Skeletal muscle satellite cell (primary cell): ENCODE data around the gene RPL37A.

Experiments used
- H3K27me3 ChIP-seq: 2 replicates; pipeline ENCODE4 v1.7.0; 2013; ENCODE audit warnings: low read length; ENCODE audit not compliant: control insufficient read depth, insufficient read depth
- H3K36me3 ChIP-seq: 2 replicates; pipeline ENCODE4 v1.7.0; 2013; ENCODE audit warnings: mild to moderate bottlenecking, control low read depth, low read length; ENCODE audit not compliant: insufficient read depth
- H3K4me1 ChIP-seq: 2 replicates; pipeline ENCODE4 v1.7.0; 2013; ENCODE audit warnings: low read length; ENCODE audit not compliant: control insufficient read depth, insufficient read depth
- H3K4me2 ChIP-seq: 2 replicates; pipeline ENCODE4 v1.7.0; 2013; ENCODE audit warnings: mild to moderate bottlenecking, low read length
- H3K4me3 ChIP-seq: 2 replicates; pipeline ENCODE4 v1.7.0; 2013; ENCODE audit warnings: low read length
- H3K9ac ChIP-seq: 2 replicates; pipeline ENCODE4 v1.7.0; 2013; ENCODE audit warnings: mild to moderate bottlenecking, low read depth, low read length, moderate library complexity
- H3K9me3 ChIP-seq: replicated peaks from 2 replicates; pipeline ENCODE4 v1.7.0; 2013; ENCODE audit warnings: mild to moderate bottlenecking, control low read depth, low read length

Gene RPL37A

GRCh38 chr2:216520112-216520511, 21.5 kb downstream of the RPL37A start:
- H3K36me3 ChIP-seq: peaks cover 5% of the 10 kb centered on the region
- peak overlapping the region; percentile 29 for H3K4me2 ChIP-seq
- H3K27me3 ChIP-seq: no peaks in the 10 kb centered on the region
- no peak overlapping the region for H3K9ac ChIP-seq
- no peaks in the 10 kb centered on the region for H3K9me3 ChIP-seq
- peaks cover 15% of the 10 kb centered on the region for H3K4me1 ChIP-seq
- H3K4me3 ChIP-seq: no peak overlapping the region

DNA sequence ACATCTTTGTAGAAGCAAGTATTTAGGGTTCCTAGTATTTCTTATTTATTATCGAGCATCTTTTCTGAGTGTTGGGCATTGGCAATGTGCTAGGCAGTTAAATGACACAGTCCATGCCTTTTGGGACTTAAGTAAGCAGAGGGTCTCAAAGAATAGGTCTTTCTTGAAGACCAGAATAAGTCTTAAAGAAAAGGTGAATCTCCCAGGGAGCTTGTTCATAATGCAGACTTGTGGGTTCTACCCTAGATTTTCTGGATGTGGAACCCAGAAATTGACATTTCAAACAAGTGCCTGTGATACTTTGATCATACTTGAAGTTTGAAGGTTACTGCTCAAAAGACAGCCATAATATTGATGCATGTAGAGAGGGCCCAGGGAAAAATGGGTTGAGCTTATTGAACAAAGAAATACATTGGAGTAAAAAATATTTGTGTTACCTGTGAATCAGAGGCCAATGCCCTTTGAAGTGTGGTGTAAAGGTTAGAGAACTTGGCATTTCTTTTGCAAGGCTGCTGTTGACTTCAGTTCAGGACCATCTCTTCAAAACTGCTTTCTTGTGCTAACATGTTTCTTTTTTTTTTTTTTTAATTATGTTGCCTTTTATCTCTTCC, 24.4 kb downstream of the RPL37A start:
- Histone ChIP-seq H3K4me2 (no peak overlapping the region), H3K9ac (no peak overlapping the region), H3K27me3 (no peaks in the 10 kb centered on the region), H3K4me1 (peaks cover 15% of the 10 kb centered on the region), H3K4me3 (no peak overlapping the region), H3K36me3 (peaks cover 5% of the 10 kb centered on the region), H3K9me3 (no peaks in the 10 kb centered on the region)

DNA sequence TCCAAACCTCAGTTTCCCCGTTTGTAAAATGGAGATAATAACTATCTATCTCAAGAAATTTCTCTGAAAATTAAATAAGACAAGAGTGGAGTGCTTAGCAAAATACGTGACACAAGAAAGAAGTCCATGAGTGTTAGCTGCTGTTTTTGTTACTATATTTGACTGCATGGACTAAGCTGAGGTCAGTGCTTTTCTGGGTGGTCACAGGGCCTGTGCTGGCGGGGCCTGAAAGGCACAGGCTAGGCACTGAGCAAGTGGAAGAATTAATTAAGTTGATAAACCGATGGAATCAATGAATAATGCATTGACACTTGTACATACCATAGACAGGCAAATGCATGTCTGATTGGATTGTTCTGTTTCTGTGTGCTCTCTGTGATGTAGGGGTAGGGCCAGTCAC, 27.3 kb downstream of the RPL37A start:
- Histone ChIP-seq H3K4me3 (no peak overlapping the region), H3K4me1 (no peaks in the 10 kb centered on the region), H3K4me2 (no peak overlapping the region), H3K9me3 (no peaks in the 10 kb centered on the region), H3K27me3 (no peaks in the 10 kb centered on the region), H3K9ac (no peak overlapping the region), H3K36me3 (peaks cover 3% of the 10 kb centered on the region)

DNA sequence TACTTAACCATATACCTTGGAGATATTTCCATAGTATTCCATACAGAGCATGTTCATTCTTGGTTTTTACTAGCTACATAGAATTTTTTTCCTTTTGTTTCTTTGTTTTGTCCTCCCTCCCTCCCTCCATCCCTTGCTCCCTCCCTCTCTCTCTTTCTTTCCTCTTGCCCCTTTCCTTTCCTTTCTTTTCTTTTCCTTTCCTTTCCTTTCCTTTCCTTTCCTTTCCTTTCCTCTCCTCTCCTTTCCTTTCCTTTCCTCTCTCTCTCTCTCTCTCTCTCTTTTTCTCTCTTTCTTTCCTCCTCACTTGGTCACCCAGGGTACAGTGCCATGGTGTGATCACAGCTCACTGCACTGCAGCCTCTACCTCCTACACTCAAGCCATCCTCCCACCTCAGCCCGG, 28.3 kb downstream of the RPL37A start:
- Histone ChIP-seq H3K36me3 (no peaks in the 10 kb centered on the region), H3K9ac (no peak overlapping the region), H3K27me3 (no peaks in the 10 kb centered on the region), H3K4me2 (no peak overlapping the region), H3K9me3 (no peaks in the 10 kb centered on the region), H3K4me3 (no peak overlapping the region), H3K4me1 (peaks cover 3% of the 10 kb centered on the region)

- Histone ChIP-seq H3K4me1 (peaks cover 3% of the 10 kb centered on the region), H3K27me3 (no peaks in the 10 kb centered on the region), H3K4me3 (no peak overlapping the region), H3K9me3 (no peaks in the 10 kb centered on the region), H3K4me2 (no peak overlapping the region), H3K36me3 (no peaks in the 10 kb centered on the region), H3K9ac (no peak overlapping the region)
Measured at GRCh38 chr2:216527600-216527999, 29.0 kb downstream of the RPL37A start.

DNA sequence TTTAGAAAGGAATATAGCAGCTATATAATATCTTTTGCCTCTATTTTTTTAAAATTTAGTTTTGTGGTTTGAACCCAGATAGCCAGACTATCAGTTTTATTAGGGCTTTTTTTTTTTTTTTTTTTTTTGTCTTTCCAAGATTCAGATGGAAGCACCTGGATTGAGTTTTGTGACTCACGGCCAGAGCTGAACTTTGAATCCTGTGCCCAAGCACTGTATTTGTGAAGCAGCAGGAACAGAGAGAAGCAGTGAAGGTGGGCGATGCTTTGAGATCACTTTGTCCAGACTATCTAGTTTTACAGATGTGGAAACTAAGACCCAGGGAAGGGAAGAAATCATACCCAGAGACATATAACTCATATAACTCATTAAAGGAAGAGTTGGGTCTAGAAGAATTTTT, 33.9 kb downstream of the RPL37A start:
- Histone ChIP-seq H3K36me3 (no peaks in the 10 kb centered on the region), H3K9me3 (no peaks in the 10 kb centered on the region), H3K4me2 (no peak overlapping the region), H3K4me3 (no peak overlapping the region), H3K27me3 (no peaks in the 10 kb centered on the region), H3K4me1 (peaks cover 39% of the 10 kb centered on the region), H3K9ac (no peak overlapping the region)

DNA sequence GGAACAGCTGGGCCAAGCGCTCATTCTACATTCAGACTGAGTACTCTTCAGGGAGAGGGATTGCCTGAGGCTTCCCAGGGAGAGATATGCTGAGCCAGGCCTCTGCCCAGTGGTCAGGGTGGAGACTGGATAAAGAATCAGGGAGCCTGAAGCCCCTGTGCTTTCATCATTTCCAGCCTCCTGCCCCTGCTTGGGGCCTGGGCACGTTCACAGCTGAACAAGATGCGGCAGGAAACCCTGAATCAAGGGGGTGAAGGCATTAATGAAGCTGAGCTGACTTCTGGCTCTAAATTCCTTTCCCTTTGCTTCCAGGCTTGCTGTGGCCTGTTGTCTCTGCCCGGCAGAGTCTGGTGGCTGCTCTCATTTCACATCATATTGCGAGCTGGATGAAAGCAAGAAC, 35.0 kb downstream of the RPL37A start:
- no peak overlapping the region for H3K4me3 ChIP-seq
- no peaks in the 10 kb centered on the region for H3K36me3 ChIP-seq
- no peaks in the 10 kb centered on the region for H3K9me3 ChIP-seq
- H3K27me3 ChIP-seq: no peaks in the 10 kb centered on the region
- no peak overlapping the region for H3K9ac ChIP-seq
- H3K4me2 ChIP-seq: no peak overlapping the region
- H3K4me1 ChIP-seq: peaks cover 39% of the 10 kb centered on the region

DNA sequence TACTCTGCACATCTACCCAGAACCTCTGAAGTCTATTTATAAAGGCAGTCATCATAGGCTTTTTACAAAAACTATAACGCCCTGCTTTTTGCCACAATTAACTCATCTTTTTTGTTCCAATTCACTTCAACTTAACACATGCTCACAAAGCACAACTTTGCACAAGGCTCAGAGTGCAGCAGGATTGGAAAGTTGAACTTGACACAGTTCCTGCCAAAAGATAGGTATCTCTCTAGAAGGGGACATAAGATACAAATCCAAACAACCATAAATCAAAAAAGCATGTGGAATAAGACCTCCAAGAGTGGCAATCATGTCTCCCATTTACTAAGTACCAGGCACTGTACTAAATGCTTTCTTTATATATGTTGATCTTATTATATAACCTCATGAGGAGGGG, 36.2 kb downstream of the RPL37A start:
- H3K27me3 ChIP-seq: no peaks in the 10 kb centered on the region
- H3K9ac ChIP-seq: peak overlapping the region; percentile 74

DNA sequence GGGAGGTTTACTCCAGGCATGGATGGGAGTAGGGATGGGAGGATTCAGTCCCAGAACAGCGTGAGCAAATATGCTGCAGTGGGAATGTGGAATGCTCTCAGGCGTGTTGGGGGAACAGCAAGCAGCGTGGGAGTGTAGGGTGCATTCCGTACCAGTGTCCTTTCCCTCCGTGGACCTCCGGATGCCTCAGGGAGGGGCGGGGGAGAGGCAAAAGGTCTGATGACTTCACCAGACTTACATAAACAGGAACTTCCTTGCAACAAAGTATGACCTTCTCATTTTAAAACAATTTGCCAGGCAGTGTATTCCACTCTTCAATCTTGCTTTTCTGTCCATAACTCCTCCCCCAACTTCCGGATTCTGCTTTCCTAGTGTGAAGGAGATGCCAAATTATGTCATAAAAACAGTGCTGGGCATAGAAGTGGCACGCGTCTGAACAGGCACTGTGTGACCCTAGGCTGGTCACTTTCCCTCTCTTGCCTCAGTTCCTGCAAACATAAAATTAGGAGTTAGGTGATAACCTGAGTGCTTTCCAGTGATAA, 36.9 kb downstream of the RPL37A start:
- peak overlapping the region; percentile 35 for H3K4me3 ChIP-seq
- H3K36me3 ChIP-seq: no peaks in the 10 kb centered on the region
- peak overlapping the region; percentile 67 for H3K4me2 ChIP-seq
- no peaks in the 10 kb centered on the region for H3K9me3 ChIP-seq
- no peaks in the 10 kb centered on the region for H3K27me3 ChIP-seq
- H3K4me1 ChIP-seq: peaks cover 47% of the 10 kb centered on the region
- peak overlapping the region; percentile 74 for H3K9ac ChIP-seq

More for the DNA sequence above, 36.2 kb downstream of the RPL37A start:
- Histone ChIP-seq H3K36me3 (no peaks in the 10 kb centered on the region), H3K4me1 (peaks cover 42% of the 10 kb centered on the region), H3K4me3 (peak overlapping the region; percentile 1), H3K9me3 (no peaks in the 10 kb centered on the region), H3K4me2 (peak overlapping the region; percentile 67)

DNA sequence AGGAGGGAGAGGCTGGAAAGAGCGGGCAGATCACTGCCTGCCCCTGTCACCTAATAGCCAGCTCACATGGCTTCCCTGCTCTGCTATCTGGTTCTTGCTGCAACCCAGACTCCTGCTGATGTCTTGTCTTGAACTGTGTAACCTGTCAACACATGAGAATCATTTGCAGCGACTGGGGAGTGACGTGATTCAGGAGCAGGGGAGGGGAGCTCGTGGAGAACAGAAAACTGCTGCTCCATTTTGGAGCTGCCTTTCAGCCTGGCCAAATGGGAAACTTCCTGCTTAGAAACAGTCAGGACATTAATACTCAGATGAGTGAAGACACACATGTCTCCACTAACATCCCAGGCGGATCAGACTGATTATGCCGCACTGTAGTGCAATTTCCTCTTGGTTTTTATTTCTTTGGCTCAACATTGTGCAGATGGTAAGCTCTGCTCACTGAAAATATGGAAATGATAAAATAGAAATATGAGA, 38.1 kb downstream of the RPL37A start:
- Histone ChIP-seq H3K4me2 (no peak overlapping the region), H3K9ac (no peak overlapping the region), H3K27me3 (no peaks in the 10 kb centered on the region), H3K36me3 (no peaks in the 10 kb centered on the region), H3K4me1 (peaks cover 44% of the 10 kb centered on the region), H3K9me3 (no peaks in the 10 kb centered on the region), H3K4me3 (no peak overlapping the region)

- Histone ChIP-seq H3K4me1 (peaks cover 44% of the 10 kb centered on the region), H3K9me3 (no peaks in the 10 kb centered on the region), H3K4me3 (no peak overlapping the region), H3K4me2 (no peak overlapping the region), H3K27me3 (no peaks in the 10 kb centered on the region), H3K9ac (no peak overlapping the region), H3K36me3 (no peaks in the 10 kb centered on the region)
Measured at GRCh38 chr2:216537366-216537765, 38.7 kb downstream of the RPL37A start.

- Histone ChIP-seq H3K27me3 (no peaks in the 10 kb centered on the region), H3K9ac (no peak overlapping the region), H3K4me1 (peaks cover 44% of the 10 kb centered on the region), H3K4me2 (no peak overlapping the region), H3K36me3 (no peaks in the 10 kb centered on the region), H3K9me3 (no peaks in the 10 kb centered on the region), H3K4me3 (no peak overlapping the region)
Measured at GRCh38 chr2:216538538-216538937, 39.9 kb downstream of the RPL37A start.
